A549 (cell line): ENCODE data around the gene SLCO6A1. TPM values are rescaled to one million over a fixed set of nuclear protein-coding genes. Genes with fewer than 3 reads are reported as not detected.

Experiments
- ATAC-seq, 2 experiments: fragments of 200-7000 bp in 1 of 2; fragments of >200 bp in 1 of 2; cut with Nextera tagmentation in 1 of 2; cut with Tn5 transposase in 1 of 2; 3 replicates each; pipeline versions ENCODE4 v1.8.0 to v1.9.1; 2018 to 2020; ENCODE audit warnings: mild to moderate bottlenecking in 1 of 2, moderate library complexity in 1 of 2
- CTCF ChIA-PET: fragments of 300-600 bp; sonication (Branson Sonifier 250); formaldehyde crosslinking; extraction: SDS; loops from one replicate; lab custom pipeline; 2021; ENCODE audit warnings: antibody characterized with exemption, inconsistent platforms; lab: Yijun Ruan, JAX
- POLR2A ChIA-PET: fragments of 350-600 bp; formaldehyde crosslinking; extraction: SDS; loops from one replicate; lab custom pipeline; 2021; ENCODE audit warnings: antibody characterized with exemption, inconsistent platforms; lab: Yijun Ruan, JAX
- DNase-seq, 2 experiments: peaks; one replicate each; pipeline versions ENCODE4 v3.0.0 to v3.0.0-alpha.2; 2011 to 2016; ENCODE audit warnings: low read depth in 1 of 2, low spot score in 1 of 2
- FAIRE-seq: peaks from 2 replicates; lab custom pipeline; 2011; peaks lifted over from hg19 to GRCh38; lab: Jason Lieb, UNC
- H3K27ac ChIP-seq, 2 experiments: fragments of >200 bp; sonication (Bioruptor Twin); formaldehyde crosslinking; 3 replicates each; pipeline ENCODE4 v1.5.1; 2016 to 2017
- H3K4me1 ChIP-seq: fragments of >200 bp; sonication (Bioruptor Twin); formaldehyde crosslinking; 3 replicates; pipeline ENCODE4 v1.6.1; 2016
- H3K4me2 ChIP-seq: fragments of >200 bp; sonication (Bioruptor Twin); formaldehyde crosslinking; 3 replicates; pipeline ENCODE4 v1.6.1; 2016
- H3K4me3 ChIP-seq: fragments of >200 bp; sonication (Bioruptor Twin); formaldehyde crosslinking; 3 replicates; pipeline ENCODE4 v1.5.1; 2016
- H3K9me3 ChIP-seq: fragments of >200 bp; sonication (Bioruptor Twin); formaldehyde crosslinking; 3 replicates; pipeline ENCODE4 v1.6.1; 2016
- ATOH8 ChIP-seq: fragments of 250-450 bp; sonication (Bioruptor Pico); IDR thresholded peaks from 2 replicates; pipeline ENCODE4 v1.5.0; 2020; ENCODE audit warnings: low read depth, mild to moderate bottlenecking, moderate library complexity
- BHLHE40 ChIP-seq: IDR thresholded peaks from 2 replicates; pipeline ENCODE4 v1.6.1; 2012; ENCODE audit warnings: low read depth, low read length, inconsistent platforms
- CBX2 ChIP-seq: fragments of 200-600 bp; sonication (generic); IDR thresholded peaks from 2 replicates; pipeline ENCODE4 v1.6.1; 2016; ENCODE audit warnings: low read depth, mild to moderate bottlenecking, borderline replicate concordance
- CBX8 ChIP-seq: fragments of 200-600 bp; sonication (generic); IDR thresholded peaks from 2 replicates; pipeline ENCODE4 v1.6.1; 2016
- CEBPB ChIP-seq, 2 experiments: fragments of >200 bp in 1 of 2; sonication (Bioruptor Twin) in 1 of 2; formaldehyde crosslinking in 1 of 2; IDR thresholded peaks; 2 replicates each; pipeline ENCODE4 v1.6.1; 2012 to 2016
- CTCF ChIP-seq: fragments of >200 bp; sonication (Bioruptor Twin); formaldehyde crosslinking; IDR thresholded peaks from 3 replicates; pipeline ENCODE4 v1.5.1; 2016
- EHF ChIP-seq: fragments of 250-450 bp; sonication (Bioruptor Pico); IDR thresholded peaks from 2 replicates; pipeline ENCODE4 v1.5.0; 2020; ENCODE audit warnings: mild to moderate bottlenecking
- EP300 ChIP-seq, 2 experiments: fragments of >200 bp; sonication (Bioruptor Twin); formaldehyde crosslinking; IDR thresholded peaks; 2 replicates in 1 of 2; 3 replicates in 1 of 2; pipeline ENCODE4 v1.6.1; 2016 to 2017
- HDAC2 ChIP-seq: fragments of 200-600 bp; sonication (generic); IDR thresholded peaks from 2 replicates; pipeline ENCODE4 v1.6.1; 2016
- HES2 ChIP-seq: fragments of >200 bp; sonication (Bioruptor Twin); formaldehyde crosslinking; IDR thresholded peaks from 2 replicates; pipeline ENCODE4 v1.6.1; 2016
- HEYL ChIP-seq: fragments of 250-450 bp; sonication (Bioruptor Pico); IDR thresholded peaks from 2 replicates; pipeline ENCODE4 v1.8.0; 2021; ENCODE audit warnings: mild to moderate bottlenecking, moderate library complexity
- HOXA7 ChIP-seq: fragments of 250-450 bp; sonication (Bioruptor Pico); IDR thresholded peaks from 2 replicates; pipeline ENCODE4 v1.5.0; 2020; ENCODE audit warnings: mild to moderate bottlenecking, moderate library complexity
- HOXB13 ChIP-seq: fragments of 250-450 bp; sonication (Bioruptor Pico); IDR thresholded peaks from 2 replicates; pipeline ENCODE4 v1.5.0; 2020; ENCODE audit warnings: low read depth, mild to moderate bottlenecking, moderate library complexity
- KDM5A ChIP-seq: fragments of 200-600 bp; sonication (generic); IDR thresholded peaks from 2 replicates; pipeline ENCODE4 v1.6.1; 2016; ENCODE audit warnings: antibody characterized with exemption, mild to moderate bottlenecking
- NFE2L2 ChIP-seq: fragments of 150-350 bp; conservative IDR thresholded peaks from 2 replicates; pipeline ENCODE4 v1.6.1; 2014; ENCODE audit warnings: low read length
- RAD21 ChIP-seq, 2 experiments: fragments of >200 bp in 1 of 2; sonication (Bioruptor Twin) in 1 of 2; formaldehyde crosslinking in 1 of 2; IDR thresholded peaks in 1 of 2; conservative IDR thresholded peaks in 1 of 2; 2 replicates in 1 of 2; 3 replicates in 1 of 2; pipeline ENCODE4 v1.6.1; 2012 to 2018; ENCODE audit warnings: inconsistent platforms in 1 of 2
- REST ChIP-seq: fragments of 200-600 bp; sonication (generic); IDR thresholded peaks from 2 replicates; pipeline ENCODE4 v1.6.1; 2016; ENCODE audit warnings: antibody characterized with exemption, mild to moderate bottlenecking, moderate library complexity
- RNF2 ChIP-seq: fragments of 200-600 bp; sonication (generic); IDR thresholded peaks from 2 replicates; pipeline ENCODE4 v1.6.1; 2016; ENCODE audit warnings: low read depth, mild to moderate bottlenecking, antibody characterized with exemption, moderate library complexity, borderline replicate concordance
- WGBS: methylation state at CpG from one replicate; pipeline ENCODE4 v1.1.6; 2017; ENCODE audit errors: missing lambda C conversion rate; 5-methylcytosine and 5-hydroxymethylcytosine counted together
- polyA plus RNA-seq, 4 experiments: library from polyadenylated mRNA; depleted of rRNA in 3 of 4; stranded (reverse); fragments of >200 nt; fragmentation: RNase III in 1 of 4; extraction: RNeasy Plus Mini Kit Qiagen cat#74134 plus additional on column Dnase treatment in 1 of 4; gene quantifications; 2 replicates in 3 of 4; 3 replicates in 1 of 4; pipeline ENCODE4 v1.2.3, GENCODE V29; 2011 to 2017

The SLCO6A1 gene
- polyA plus RNA-seq, 2 of the 4 experiments (the other 2 are of a cell fraction): not detected

- ChIA-PET POLR2A (no interaction called here), CTCF (interaction anchor here (0.9 kb wide), 1 partner anchor 491 kb away, joined by 3 read pairs; no protein-coding TSS in a partner anchor)
- TF ChIP-seq HDAC2: no peak
- no peak for TF ChIP-seq CBX8
- 0 out of 5 replicates have a peak, but pooled peaks of 1 of the 2 experiments have one; percentile 19 for TF ChIP-seq RAD21 (conservative IDR thresholded peaks at IDR 0.05 in 1 of 2, IDR thresholded peaks at IDR 0.05 in 1 of 2)
- no peak for TF ChIP-seq EHF (CRISPR knock-in tag)
- no peak for TF ChIP-seq BHLHE40
- 9% methylated on average over 6 of the region's 6 CpGs for WGBS
- Histone ChIP-seq H3K4me3 (no peak overlapping the region), H3K9me3 (no peaks in the 10 kb centered on the region), H3K4me2 (no peak overlapping the region), H3K4me1 (no peaks in the 10 kb centered on the region), H3K27ac (no peak overlapping the region)
- peak; percentile 91 to 94 for ATAC-seq
- FAIRE-seq: no peak
- peak in 1 of 2 experiments; percentile 39 for DNase-seq
Observed at GRCh38 chr5:102545175-102545574, 46.4 kb upstream of the SLCO6A1 start.

GRCh38 chr5:102542057-102542456, 43.3 kb upstream of the SLCO6A1 start:
- no peak for FAIRE-seq
- Histone ChIP-seq H3K4me1 (no peaks in the 10 kb centered on the region), H3K4me3 (no peak overlapping the region), H3K4me2 (no peak overlapping the region), H3K9me3 (no peaks in the 10 kb centered on the region), H3K27ac (no peak overlapping the region)
- WGBS: 3% methylated on average over 1 of the region's 1 CpG
- no peak for DNase-seq
- CTCF ChIA-PET: no interaction called here
- POLR2A ChIA-PET: no interaction called here
- no peak for TF ChIP-seq CBX8
- TF ChIP-seq CEBPB (IDR thresholded peaks at IDR 0.05): no peak
- TF ChIP-seq ATOH8 (CRISPR knock-in tag): no peak
- TF ChIP-seq RNF2: no peak
- no peak for TF ChIP-seq CTCF
- ATAC-seq: no peak

DNA sequence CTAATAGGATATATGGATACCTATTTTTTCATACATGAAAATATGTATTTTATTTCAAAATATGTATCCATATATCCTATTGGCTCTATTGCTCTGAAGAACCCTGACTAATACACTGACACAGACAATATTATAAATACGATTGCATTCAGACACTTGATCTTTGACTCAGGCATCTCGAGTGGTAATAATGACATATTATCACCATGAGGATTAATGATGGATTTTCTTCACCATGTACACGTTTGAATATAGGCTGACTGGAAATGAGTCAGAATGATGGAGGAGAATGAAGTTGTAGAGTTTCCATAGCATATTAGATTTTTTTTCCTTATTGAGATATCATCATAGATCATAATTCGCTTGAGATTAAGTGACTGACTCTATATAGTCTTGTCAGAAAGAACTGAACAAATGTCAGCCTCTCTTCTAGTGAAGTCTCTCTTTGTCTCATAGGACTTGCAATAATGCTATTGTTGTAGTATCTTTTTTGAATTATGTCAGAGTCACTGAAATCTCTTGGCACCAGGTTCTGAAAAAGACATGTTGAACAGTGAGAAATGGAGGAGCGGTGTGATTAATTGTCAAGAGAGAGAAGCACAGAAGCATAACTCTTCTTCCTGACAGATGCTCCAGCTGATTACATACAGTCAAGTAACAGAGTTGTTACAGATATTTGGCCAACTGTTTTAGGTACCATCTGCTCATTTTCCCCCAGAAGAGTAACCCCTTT, 41.4 kb upstream of the SLCO6A1 start:
- POLR2A ChIA-PET: no interaction called here
- Histone ChIP-seq H3K4me2 (no peak overlapping the region), H3K27ac (no peak overlapping the region), H3K4me1 (no peaks in the 10 kb centered on the region), H3K4me3 (no peak overlapping the region)
- CTCF ChIA-PET: interaction anchor here (1.0 to 1.4 kb wide), 2 partner anchors 599 to 935 kb away, joined by 3 read pairs; no protein-coding TSS in a partner anchor
- ATAC-seq: no peak
- no peak for FAIRE-seq
- no peak for DNase-seq
- TF ChIP-seq HOXB13 (CRISPR knock-in tag) (no peak), HOXA7 (CRISPR knock-in tag) (no peak), ATOH8 (CRISPR knock-in tag) (no peak), KDM5A (no peak), EP300 (IDR thresholded peaks at IDR 0.05) (no peak), HES2 (no peak), CBX2 (no peak), NFE2L2 (no peak), HEYL (CRISPR knock-in tag) (no peak), REST (no peak)
- TF ChIP-seq, all 56 proteins: peak for 0
- H3K9me3 ChIP-seq: no peaks in the 10 kb centered on the region
- 20% methylated on average over 5 of the region's 5 CpGs for WGBS
